ENCODE data around the gene POP5. TPM values are rescaled to one million over a fixed set of nuclear protein-coding genes. Genes with fewer than 3 reads are reported as not detected.

POP5 gene, protein sequence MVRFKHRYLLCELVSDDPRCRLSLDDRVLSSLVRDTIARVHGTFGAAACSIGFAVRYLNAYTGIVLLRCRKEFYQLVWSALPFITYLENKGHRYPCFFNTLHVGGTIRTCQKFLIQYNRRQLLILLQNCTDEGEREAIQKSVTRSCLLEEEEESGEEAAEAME
- total RNA-seq (10 to 100 TPM; 31.4 to 92.4 (median 65.0) TPM), polyA plus RNA-seq (100 to 1,000 TPM in 2 of 3 donors, 10 to 100 TPM in 1; 69.0 to 158 (median 116) TPM)
- long read RNA-seq, donor 1, transcript POP5-201 (4 exons, 913 nt), result minor isoform, 7 of 49 reads
- long read RNA-seq, donor 1, transcript POP5-202 (5 exons, 801 nt), result major isoform, 25 of 49 reads
- long read RNA-seq, donor 1, transcript POP5-207 (1 exons, 578 nt), result minor isoform, 6 of 49 reads
- long read RNA-seq, donor 1, partial matches to known transcripts, result 0 of 49 reads
- long read RNA-seq, donor 1, other reads (novel, unspliced or antisense), result 0 of 49 reads
- long read RNA-seq, donor 2, transcript POP5-202 (5 exons, 801 nt), result major isoform, 16 of 23 reads
- long read RNA-seq, donor 2, partial matches to known transcripts, result 0 of 23 reads
- long read RNA-seq, donor 2, other reads (novel, unspliced or antisense), result 0 of 23 reads
- long read RNA-seq, donor 3, transcript POP5-202 (5 exons, 801 nt), result major isoform, 11 of 17 reads
- long read RNA-seq, donor 3, partial matches to known transcripts, result 0 of 17 reads
- long read RNA-seq, donor 3, other reads (novel, unspliced or antisense), result 0 of 17 reads
- long read RNA-seq, donor 4, transcript POP5-201 (4 exons, 913 nt), result minor isoform, 6 of 65 reads
- long read RNA-seq, donor 4, transcript POP5-202 (5 exons, 801 nt), result major isoform, 53 of 65 reads
- long read RNA-seq, donor 4, partial matches to known transcripts, result 0 of 65 reads
- long read RNA-seq, donor 4, other reads (novel, unspliced or antisense), result 3 of 65 reads
- long read RNA-seq, donor 5, transcript POP5-201 (4 exons, 913 nt), result minor isoform, 5 of 69 reads
- long read RNA-seq, donor 5, transcript POP5-202 (5 exons, 801 nt), result major isoform, 52 of 69 reads
- long read RNA-seq, donor 5, partial matches to known transcripts, result 1 of 69 reads
- long read RNA-seq, donor 5, other reads (novel, unspliced or antisense), result 5 of 69 reads
- long read RNA-seq, donor 6, transcript POP5-202 (5 exons, 801 nt), result major isoform, 40 of 62 reads
- long read RNA-seq, donor 6, partial matches to known transcripts, result 2 of 62 reads
- long read RNA-seq, donor 6, other reads (novel, unspliced or antisense), result 7 of 62 reads
- long read RNA-seq, donor 7, transcript POP5-202 (5 exons, 801 nt), result major isoform, 7 of 20 reads
- long read RNA-seq, donor 7, transcript POP5-207 (1 exons, 578 nt), result minor isoform, 5 of 20 reads
- long read RNA-seq, donor 7, partial matches to known transcripts, result 0 of 20 reads
- long read RNA-seq, donor 7, other reads (novel, unspliced or antisense), result 0 of 20 reads
- long read RNA-seq, donor 8, transcript POP5-202 (5 exons, 801 nt), result major isoform, 29 of 39 reads
- long read RNA-seq, donor 8, transcript POP5-201 (4 exons, 913 nt), result minor isoform, 5 of 39 reads
- long read RNA-seq, donor 8, partial matches to known transcripts, result 0 of 39 reads
- long read RNA-seq, donor 8, other reads (novel, unspliced or antisense), result 0 of 39 reads
- long read RNA-seq, donor 9, transcript POP5-202 (5 exons, 801 nt), result major isoform, 18 of 29 reads
- long read RNA-seq, donor 9, transcript POP5-207 (1 exons, 578 nt), result minor isoform, 6 of 29 reads
- long read RNA-seq, donor 9, partial matches to known transcripts, result 0 of 29 reads
- long read RNA-seq, donor 9, other reads (novel, unspliced or antisense), result 0 of 29 reads
- long read RNA-seq, donor 10, partial matches to known transcripts, result 0 of 6 reads
- long read RNA-seq, donor 10, other reads (novel, unspliced or antisense), result 0 of 6 reads

- Histone ChIP-seq H3K27me3 (no peaks in the 10 kb centered on the region), H3K27ac (peak within 1 kb of the TSS in 4 of 5 donors; percentile 26 to 80 (median 66)), H3K4me3 (peak within 1 kb of the TSS; percentile 30 to 66 (median 56)), H3K36me3 (replicated peaks in 1 of 2) (peaks cover 0 to 36% of the 10 kb centered on the region in 2 donors), H3K9me3 (replicated peaks in 1 of 3) (no peaks in the 10 kb centered on the region), H3K4me1 (replicated peaks in 1 of 2) (peaks cover 11 to 26% of the 10 kb centered on the region in 2 donors)
- intact Hi-C loops (cut with DNase I), result loop anchor here (5.0 to 10.0 kb wide), 4 partner anchors 74 to 394 kb away; partner anchors contain the start of genes UNC119B (in 2 of the 2) and HNF1A (in 1 of the 2)
- TF ChIP-seq, protein P1, sequence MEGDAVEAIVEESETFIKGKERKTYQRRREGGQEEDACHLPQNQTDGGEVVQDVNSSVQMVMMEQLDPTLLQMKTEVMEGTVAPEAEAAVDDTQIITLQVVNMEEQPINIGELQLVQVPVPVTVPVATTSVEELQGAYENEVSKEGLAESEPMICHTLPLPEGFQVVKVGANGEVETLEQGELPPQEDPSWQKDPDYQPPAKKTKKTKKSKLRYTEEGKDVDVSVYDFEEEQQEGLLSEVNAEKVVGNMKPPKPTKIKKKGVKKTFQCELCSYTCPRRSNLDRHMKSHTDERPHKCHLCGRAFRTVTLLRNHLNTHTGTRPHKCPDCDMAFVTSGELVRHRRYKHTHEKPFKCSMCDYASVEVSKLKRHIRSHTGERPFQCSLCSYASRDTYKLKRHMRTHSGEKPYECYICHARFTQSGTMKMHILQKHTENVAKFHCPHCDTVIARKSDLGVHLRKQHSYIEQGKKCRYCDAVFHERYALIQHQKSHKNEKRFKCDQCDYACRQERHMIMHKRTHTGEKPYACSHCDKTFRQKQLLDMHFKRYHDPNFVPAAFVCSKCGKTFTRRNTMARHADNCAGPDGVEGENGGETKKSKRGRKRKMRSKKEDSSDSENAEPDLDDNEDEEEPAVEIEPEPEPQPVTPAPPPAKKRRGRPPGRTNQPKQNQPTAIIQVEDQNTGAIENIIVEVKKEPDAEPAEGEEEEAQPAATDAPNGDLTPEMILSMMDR (IDR thresholded peaks at IDR 0.05), result no peak
- peak; percentile 27 to 84 for TF ChIP-seq POLR2A (IDR thresholded peaks at IDR 0.05)
- peak; percentile 96 to 99 (median 98) for DNase-seq
- WGBS, 4 donors, result 0 to 1% (median 0%) methylated on average over 28 to 56 of the region's 56 CpGs
These were observed at the start of gene POP5 for GRCh38 chr12:120580787-120581723. Gene POP5, minus strand, starts transcription at chr12:120581402. Its CDS starts 40 bp downstream, at chr12:120581362.

GRCh38 chr12:120630104-120630892, 49.1 kb upstream of the POP5 start:
- no peak overlapping the region for H3K27ac ChIP-seq
- no peaks in the 10 kb centered on the region for H3K36me3 ChIP-seq (replicated peaks in 1 of 2)
- 74 to 78% (median 77%) methylated on average over 12 to 15 of the region's 15 CpGs for WGBS, 4 donors
- no peaks in the 10 kb centered on the region for H3K4me1 ChIP-seq (replicated peaks in 1 of 2)
- intact Hi-C loops (cut with DNase I), result no loop called here
- no peak overlapping the region for H3K4me3 ChIP-seq
- H3K9me3 ChIP-seq (replicated peaks in 1 of 3), result no peaks in the 10 kb centered on the region
- TF ChIP-seq POLR2A (IDR thresholded peaks at IDR 0.05), result no peak
- TF ChIP-seq, protein P1 (IDR thresholded peaks at IDR 0.05), result no peak
- no peak for DNase-seq
- H3K27me3 ChIP-seq, result no peaks in the 10 kb centered on the region
